Astrocyte (in vitro differentiated cells and primary cell): ENCODE data around the gene FOXD1. TPM values are rescaled to one million over a fixed set of nuclear protein-coding genes. Genes with fewer than 3 reads are reported as not detected.
"Not testable (repeated sequence)": the region's sequence is repeated elsewhere in the genome, so short reads cannot be mapped to it uniquely, and the experiment has no call there.

Experiments used
- DNase-seq: peaks from one replicate; pipeline ENCODE4 v3.0.0-alpha.2; 2010; ENCODE audit warnings: low read depth
- FAIRE-seq: peaks from 2 replicates; lab custom pipeline; 2011; peaks lifted over from hg19 to GRCh38; lab: Jason Lieb, UNC
- H2AFZ ChIP-seq: 2 replicates; pipeline ENCODE4 v1.6.0; 2012; ENCODE audit warnings: low read depth, low read length, inconsistent platforms
- H3K27ac ChIP-seq: 2 replicates; pipeline ENCODE4 v1.5.1; 2011; ENCODE audit warnings: low read depth, low read length, inconsistent platforms
- H3K27me3 ChIP-seq: 2 replicates; pipeline ENCODE4 v1.6.0; 2011; ENCODE audit warnings: low read length, inconsistent platforms; ENCODE audit not compliant: insufficient read depth
- H3K36me3 ChIP-seq: 2 replicates; pipeline ENCODE4 v1.5.1; 2011; ENCODE audit warnings: low read length, inconsistent platforms; ENCODE audit not compliant: insufficient read depth
- H3K4me1 ChIP-seq: 2 replicates; pipeline ENCODE4 v1.5.1; 2011; ENCODE audit warnings: low read length, inconsistent platforms; ENCODE audit not compliant: insufficient read depth
- H3K4me2 ChIP-seq: 2 replicates; pipeline ENCODE4 v1.6.0; 2012; ENCODE audit warnings: low read length, inconsistent platforms
- H3K4me3 ChIP-seq: 2 replicates; pipeline ENCODE4 v1.5.1; 2011; ENCODE audit warnings: low read depth, mild to moderate bottlenecking, low read length, inconsistent platforms; ENCODE audit not compliant: insufficient read depth
- H3K79me2 ChIP-seq: 2 replicates; pipeline ENCODE4 v1.6.0; 2012; ENCODE audit warnings: mild to moderate bottlenecking, low read length, inconsistent platforms; ENCODE audit not compliant: insufficient read depth
- H3K9ac ChIP-seq: 2 replicates; pipeline ENCODE4 v1.6.0; 2012; ENCODE audit warnings: mild to moderate bottlenecking, low read length, inconsistent platforms
- H3K9me3 ChIP-seq: 2 replicates; pipeline ENCODE4 v1.5.1; 2012; ENCODE audit warnings: low read depth, mild to moderate bottlenecking, low read length, inconsistent platforms; ENCODE audit not compliant: insufficient read depth
- H4K20me1 ChIP-seq: 2 replicates; pipeline ENCODE4 v1.6.0; 2012; ENCODE audit warnings: low read length, inconsistent platforms; ENCODE audit not compliant: insufficient read depth
- H3K27ac Mint-ChIP-seq: one replicate; pipeline ENCODE4 v1.8.0; 2021; ENCODE audit warnings: mild to moderate bottlenecking, mixed read lengths; ENCODE audit not compliant: unreplicated experiment
- H3K27me3 Mint-ChIP-seq: one replicate; pipeline ENCODE4 v1.8.0; 2021; ENCODE audit warnings: low read depth, mixed read lengths; ENCODE audit not compliant: unreplicated experiment
- H3K36me3 Mint-ChIP-seq: one replicate; pipeline ENCODE4 v1.8.0; 2021; ENCODE audit warnings: low read depth, mixed read lengths; ENCODE audit not compliant: unreplicated experiment
- H3K4me1 Mint-ChIP-seq: one replicate; pipeline ENCODE4 v1.8.0; 2021; ENCODE audit warnings: low read depth, mixed read lengths; ENCODE audit not compliant: unreplicated experiment
- H3K4me3 Mint-ChIP-seq: one replicate; pipeline ENCODE4 v1.8.0; 2021; ENCODE audit warnings: mild to moderate bottlenecking, moderate library complexity, mixed read lengths; ENCODE audit not compliant: unreplicated experiment
- H3K9me3 Mint-ChIP-seq: one replicate; pipeline ENCODE4 v1.8.0; 2021; ENCODE audit warnings: mild to moderate bottlenecking, mixed read lengths; ENCODE audit not compliant: unreplicated experiment
- CTCF ChIP-seq: IDR thresholded peaks from 2 replicates; pipeline ENCODE4 v1.5.1; 2011; ENCODE audit warnings: low read depth, mild to moderate bottlenecking, inconsistent platforms, low read length, moderate library complexity; ENCODE audit not compliant: insufficient read depth
- EZH2 ChIP-seq: IDR thresholded peaks from 2 replicates; pipeline ENCODE4 v1.6.1; 2012; ENCODE audit warnings: mild to moderate bottlenecking, low read length, inconsistent platforms; ENCODE audit not compliant: insufficient read depth
- total RNA-seq: library from RNA; stranded (reverse); gene quantifications from 2 replicates; pipeline ENCODE4 v1.2.1, GENCODE V29; 2021

FOXD1 gene
- total RNA-seq, 1 donor from 2014 or later, result 16.9 TPM

- Histone ChIP-seq H3K27me3 (no peaks in the 10 kb centered on the region), H3K4me1 (peaks cover 21% of the 10 kb centered on the region), H3K79me2 (no peaks in the 10 kb centered on the region), H3K4me2 (peak overlapping the region; percentile 40), H3K36me3 (no peaks in the 10 kb centered on the region), H2AFZ (no peak overlapping the region), H4K20me1 (no peaks in the 10 kb centered on the region), H3K9ac (peak overlapping the region; percentile 24), H3K4me3 (no peak overlapping the region), H3K9me3 (no peaks in the 10 kb centered on the region), H3K27ac (peak overlapping the region; percentile 60)
- peaks cover 5% of the 10 kb centered on the region for H3K9me3 Mint-ChIP-seq
- H3K36me3 Mint-ChIP-seq, result no peaks in the 10 kb centered on the region
- no peak overlapping the region for H3K4me3 Mint-ChIP-seq
- peaks cover 2% of the 10 kb centered on the region for H3K27me3 Mint-ChIP-seq
- peaks cover 23% of the 10 kb centered on the region for H3K4me1 Mint-ChIP-seq
- FAIRE-seq, result no peak
- TF ChIP-seq CTCF, result no peak
- TF ChIP-seq EZH2, result no peak
- H3K27ac Mint-ChIP-seq, result peak overlapping the region; percentile 88
- no peak for DNase-seq
Measured at GRCh38 chr5:73411936-73412596, 36.5 kb downstream of the FOXD1 start.

GRCh38 chr5:73409927-73410326 is 38.6 kb downstream of the FOXD1 start:
- H3K27me3 ChIP-seq, H3K36me3 Mint-ChIP-seq, H3K79me2 ChIP-seq, H3K36me3 ChIP-seq, H4K20me1 ChIP-seq, DNase-seq, H2AFZ ChIP-seq, H3K27ac Mint-ChIP-seq, FAIRE-seq, H3K4me2 ChIP-seq, H3K27me3 Mint-ChIP-seq, H3K4me3 ChIP-seq, H3K9me3 ChIP-seq, H3K9me3 Mint-ChIP-seq, H3K4me3 Mint-ChIP-seq, H3K9ac ChIP-seq, H3K27ac ChIP-seq: not testable (repeated sequence)
- H3K4me1 Mint-ChIP-seq, result peaks cover 24% of the 10 kb centered on the region
- peaks cover 17% of the 10 kb centered on the region for H3K4me1 ChIP-seq

GRCh38 chr5:73405691-73406090 is 42.9 kb downstream of the FOXD1 start:
- H3K27me3 ChIP-seq, result no peaks in the 10 kb centered on the region

More at GRCh38 chr5:73405691-73406090, 42.9 kb downstream of the FOXD1 start:
- H3K4me3 ChIP-seq, result no peak overlapping the region
- no peaks in the 10 kb centered on the region for H3K9me3 Mint-ChIP-seq
- no peak overlapping the region for H2AFZ ChIP-seq
- FAIRE-seq (no peak), DNase-seq (peak; percentile 66)
- no peak overlapping the region for H3K27ac ChIP-seq
- no peaks in the 10 kb centered on the region for H4K20me1 ChIP-seq
- no peaks in the 10 kb centered on the region for H3K4me1 ChIP-seq
- no peaks in the 10 kb centered on the region for H3K36me3 Mint-ChIP-seq
- no peak overlapping the region for H3K4me2 ChIP-seq
- no peaks in the 10 kb centered on the region for H3K36me3 ChIP-seq
- TF ChIP-seq CTCF (no peak), EZH2 (no peak)
- peaks cover 12% of the 10 kb centered on the region for H3K27me3 Mint-ChIP-seq
- no peak overlapping the region for H3K27ac Mint-ChIP-seq
- H3K4me3 Mint-ChIP-seq, result no peak overlapping the region
- H3K79me2 ChIP-seq, result no peaks in the 10 kb centered on the region
- H3K9me3 ChIP-seq, result no peaks in the 10 kb centered on the region
- H3K4me1 Mint-ChIP-seq, result peaks cover 6% of the 10 kb centered on the region
- no peak overlapping the region for H3K9ac ChIP-seq
